ENCODE measurements around the gene FHOD3.

DNA sequence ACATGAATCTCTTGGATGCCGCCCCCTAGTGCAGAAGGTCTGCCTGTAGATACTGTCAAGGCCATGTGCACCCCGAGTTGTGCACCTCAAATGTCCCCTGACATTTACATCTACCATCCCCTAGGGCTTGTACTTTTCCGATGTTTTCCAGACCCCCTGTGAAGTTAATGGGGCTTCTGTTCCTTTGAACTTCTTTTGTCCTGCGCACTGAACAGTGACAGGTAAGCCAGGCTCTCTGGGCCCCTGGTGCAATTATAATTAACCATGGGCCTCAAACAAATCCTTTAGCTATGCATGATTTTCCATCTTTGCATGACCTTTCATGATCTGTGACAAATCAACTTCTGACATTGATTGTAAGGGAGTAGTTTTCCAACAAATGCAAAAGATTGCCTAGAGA lies 158.4 kb downstream of the FHOD3 start:
- TF ChIP-seq, protein P1, sequence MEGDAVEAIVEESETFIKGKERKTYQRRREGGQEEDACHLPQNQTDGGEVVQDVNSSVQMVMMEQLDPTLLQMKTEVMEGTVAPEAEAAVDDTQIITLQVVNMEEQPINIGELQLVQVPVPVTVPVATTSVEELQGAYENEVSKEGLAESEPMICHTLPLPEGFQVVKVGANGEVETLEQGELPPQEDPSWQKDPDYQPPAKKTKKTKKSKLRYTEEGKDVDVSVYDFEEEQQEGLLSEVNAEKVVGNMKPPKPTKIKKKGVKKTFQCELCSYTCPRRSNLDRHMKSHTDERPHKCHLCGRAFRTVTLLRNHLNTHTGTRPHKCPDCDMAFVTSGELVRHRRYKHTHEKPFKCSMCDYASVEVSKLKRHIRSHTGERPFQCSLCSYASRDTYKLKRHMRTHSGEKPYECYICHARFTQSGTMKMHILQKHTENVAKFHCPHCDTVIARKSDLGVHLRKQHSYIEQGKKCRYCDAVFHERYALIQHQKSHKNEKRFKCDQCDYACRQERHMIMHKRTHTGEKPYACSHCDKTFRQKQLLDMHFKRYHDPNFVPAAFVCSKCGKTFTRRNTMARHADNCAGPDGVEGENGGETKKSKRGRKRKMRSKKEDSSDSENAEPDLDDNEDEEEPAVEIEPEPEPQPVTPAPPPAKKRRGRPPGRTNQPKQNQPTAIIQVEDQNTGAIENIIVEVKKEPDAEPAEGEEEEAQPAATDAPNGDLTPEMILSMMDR (IDR thresholded peaks at IDR 0.05), result no peak
- no peak for TF ChIP-seq POLR2A (IDR thresholded peaks at IDR 0.05)
